Chondrocyte (in vitro differentiated cells): ENCODE data around the gene COPG2. TPM values are rescaled to one million over a fixed set of nuclear protein-coding genes. Genes with fewer than 3 reads are reported as not detected.
"Not testable (repeated sequence)": the region's sequence is repeated elsewhere in the genome, so short reads cannot be mapped to it uniquely, and the experiment has no call there.

ENCODE experiments used
- DNase-seq: peaks from one replicate; pipeline ENCODE4 v3.0.0; 2021; ENCODE audit warnings: mixed read lengths, low spot score
- H3K27ac Mint-ChIP-seq: one replicate; pipeline ENCODE4 v1.8.0; 2021; ENCODE audit warnings: mild to moderate bottlenecking, moderate library complexity, mixed read lengths; ENCODE audit not compliant: unreplicated experiment
- H3K27me3 Mint-ChIP-seq: 2 replicates; pipeline ENCODE4 v1.8.0; 2021; ENCODE audit warnings: low read depth, mixed read lengths
- H3K36me3 Mint-ChIP-seq: 2 replicates; pipeline ENCODE4 v1.8.0; 2021; ENCODE audit warnings: low read depth, mixed read lengths
- H3K4me1 Mint-ChIP-seq: 2 replicates; pipeline ENCODE4 v1.8.0; 2021; ENCODE audit warnings: low read depth, mild to moderate bottlenecking, mixed read lengths
- H3K4me3 Mint-ChIP-seq: one replicate; pipeline ENCODE4 v1.8.0; 2021; ENCODE audit warnings: mild to moderate bottlenecking, moderate library complexity, mixed read lengths; ENCODE audit not compliant: unreplicated experiment
- H3K9me3 Mint-ChIP-seq: 2 replicates; pipeline ENCODE4 v1.8.0; 2021; ENCODE audit warnings: low read depth, mixed read lengths
- total RNA-seq: library from RNA; stranded (reverse); gene quantifications from 3 replicates; pipeline ENCODE4 v1.2.1, GENCODE V29; 2021
- TF ChIP-seq, protein P1 (sequence below): fragments of 200-600 bp; sonication (generic); IDR thresholded peaks from 2 replicates; pipeline ENCODE4 v1.5.0; 2021; ENCODE audit warnings: antibody characterized with exemption, mild to moderate bottlenecking, moderate library complexity

Gene COPG2
- total RNA-seq, 1 donor from 2014 or later: 24.1 TPM

- Mint-ChIP-seq H3K9me3 (peaks cover 7% of the 10 kb centered on the region), H3K27ac (no peak overlapping the region), H3K4me1 (peaks cover 7% of the 10 kb centered on the region), H3K36me3 (peaks cover 4% of the 10 kb centered on the region), H3K27me3 (no peaks in the 10 kb centered on the region), H3K4me3 (no peak overlapping the region)
- no peak for DNase-seq
- TF ChIP-seq, protein P1, sequence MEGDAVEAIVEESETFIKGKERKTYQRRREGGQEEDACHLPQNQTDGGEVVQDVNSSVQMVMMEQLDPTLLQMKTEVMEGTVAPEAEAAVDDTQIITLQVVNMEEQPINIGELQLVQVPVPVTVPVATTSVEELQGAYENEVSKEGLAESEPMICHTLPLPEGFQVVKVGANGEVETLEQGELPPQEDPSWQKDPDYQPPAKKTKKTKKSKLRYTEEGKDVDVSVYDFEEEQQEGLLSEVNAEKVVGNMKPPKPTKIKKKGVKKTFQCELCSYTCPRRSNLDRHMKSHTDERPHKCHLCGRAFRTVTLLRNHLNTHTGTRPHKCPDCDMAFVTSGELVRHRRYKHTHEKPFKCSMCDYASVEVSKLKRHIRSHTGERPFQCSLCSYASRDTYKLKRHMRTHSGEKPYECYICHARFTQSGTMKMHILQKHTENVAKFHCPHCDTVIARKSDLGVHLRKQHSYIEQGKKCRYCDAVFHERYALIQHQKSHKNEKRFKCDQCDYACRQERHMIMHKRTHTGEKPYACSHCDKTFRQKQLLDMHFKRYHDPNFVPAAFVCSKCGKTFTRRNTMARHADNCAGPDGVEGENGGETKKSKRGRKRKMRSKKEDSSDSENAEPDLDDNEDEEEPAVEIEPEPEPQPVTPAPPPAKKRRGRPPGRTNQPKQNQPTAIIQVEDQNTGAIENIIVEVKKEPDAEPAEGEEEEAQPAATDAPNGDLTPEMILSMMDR: no peak
Measured at GRCh38 chr7:130598056-130598455, 70.5 kb downstream of the COPG2 start.

DNA sequence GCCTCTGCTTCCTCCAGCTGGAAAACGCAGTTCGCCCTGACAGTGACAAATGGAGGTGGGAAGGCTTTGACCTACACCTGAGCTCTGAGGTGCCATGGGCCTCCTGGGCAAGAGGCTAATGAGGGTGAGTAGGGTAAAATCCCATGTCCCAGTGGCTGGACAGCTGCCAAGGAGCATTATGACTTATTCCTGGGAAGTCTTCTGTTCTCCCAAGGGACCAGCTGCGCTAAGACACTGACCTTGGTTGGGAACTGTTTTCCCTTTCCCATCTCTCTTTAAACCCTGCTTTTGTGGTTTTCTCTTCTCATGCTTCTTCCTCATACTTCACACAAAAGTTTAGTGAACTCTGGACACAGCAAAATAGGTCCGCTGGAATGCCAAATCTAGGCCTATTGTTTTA, 72.6 kb downstream of the COPG2 start:
- no peak for DNase-seq
- Mint-ChIP-seq H3K9me3 (peaks cover 7% of the 10 kb centered on the region), H3K27ac (no peak overlapping the region), H3K4me1 (peaks cover 7% of the 10 kb centered on the region), H3K27me3 (no peaks in the 10 kb centered on the region), H3K4me3 (no peak overlapping the region), H3K36me3 (no peaks in the 10 kb centered on the region)
- TF ChIP-seq, protein P1: no peak

- Mint-ChIP-seq H3K27ac (no peak overlapping the region), H3K4me3 (no peak overlapping the region), H3K36me3 (no peaks in the 10 kb centered on the region), H3K9me3 (peaks cover 9% of the 10 kb centered on the region), H3K4me1 (peaks cover 7% of the 10 kb centered on the region), H3K27me3 (no peaks in the 10 kb centered on the region)
- TF ChIP-seq, protein P1: no peak
- DNase-seq: no peak
Measured at GRCh38 chr7:130593033-130593432, 75.5 kb downstream of the COPG2 start.

DNA sequence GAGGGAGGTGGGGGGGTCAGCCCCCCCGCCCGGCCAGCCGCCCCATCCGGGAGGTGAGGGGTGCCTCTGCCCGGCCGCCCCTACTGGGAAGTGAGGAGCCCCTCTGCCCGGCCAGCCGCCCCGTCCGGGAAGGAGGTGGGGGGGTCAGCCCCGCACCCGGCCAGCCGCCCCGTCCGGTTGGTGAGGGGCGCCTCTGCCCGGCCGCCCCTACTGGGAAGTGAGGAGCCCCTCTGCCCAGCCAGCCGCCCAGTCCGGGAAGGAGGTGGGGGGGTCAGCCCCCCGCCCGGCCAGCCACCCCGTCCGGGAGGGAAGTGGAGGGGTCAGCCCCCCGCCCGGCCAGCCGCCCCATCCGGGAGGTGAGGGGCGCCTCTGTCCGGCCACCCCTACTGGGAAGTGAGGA, 77.1 kb downstream of the COPG2 start:
- not testable (repeated sequence) for H3K9me3 Mint-ChIP-seq, H3K27ac Mint-ChIP-seq, H3K27me3 Mint-ChIP-seq, H3K4me1 Mint-ChIP-seq, DNase-seq, H3K36me3 Mint-ChIP-seq, H3K4me3 Mint-ChIP-seq

DNA sequence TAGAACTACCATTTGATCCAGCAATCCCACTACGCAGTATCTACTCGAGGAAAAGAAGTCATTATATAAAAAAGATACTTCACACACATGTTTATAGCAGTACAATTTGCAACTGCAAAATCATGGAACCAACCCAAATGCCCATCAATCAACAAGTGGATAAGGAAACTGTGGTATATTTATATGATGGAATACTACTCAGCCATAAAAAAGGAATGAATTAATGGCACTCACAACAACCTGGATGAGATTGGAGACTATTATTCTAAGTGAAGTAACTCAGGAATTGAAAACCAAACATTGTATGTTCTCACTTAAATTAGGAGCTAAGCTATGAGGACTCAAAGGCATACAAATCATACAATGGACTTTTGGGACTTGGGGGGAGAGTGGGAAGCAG, 82.6 kb downstream of the COPG2 start:
- not testable (repeated sequence) for H3K27me3 Mint-ChIP-seq, H3K27ac Mint-ChIP-seq, H3K4me3 Mint-ChIP-seq, H3K4me1 Mint-ChIP-seq, DNase-seq, H3K36me3 Mint-ChIP-seq
- peaks cover 14% of the 10 kb centered on the region for H3K9me3 Mint-ChIP-seq

GRCh38 chr7:130575110-130575509, 93.4 kb downstream of the COPG2 start:
- H3K27ac Mint-ChIP-seq, H3K4me3 Mint-ChIP-seq, H3K36me3 Mint-ChIP-seq, DNase-seq, H3K4me1 Mint-ChIP-seq, H3K27me3 Mint-ChIP-seq: not testable (repeated sequence)
- peaks cover 14% of the 10 kb centered on the region for H3K9me3 Mint-ChIP-seq

DNA sequence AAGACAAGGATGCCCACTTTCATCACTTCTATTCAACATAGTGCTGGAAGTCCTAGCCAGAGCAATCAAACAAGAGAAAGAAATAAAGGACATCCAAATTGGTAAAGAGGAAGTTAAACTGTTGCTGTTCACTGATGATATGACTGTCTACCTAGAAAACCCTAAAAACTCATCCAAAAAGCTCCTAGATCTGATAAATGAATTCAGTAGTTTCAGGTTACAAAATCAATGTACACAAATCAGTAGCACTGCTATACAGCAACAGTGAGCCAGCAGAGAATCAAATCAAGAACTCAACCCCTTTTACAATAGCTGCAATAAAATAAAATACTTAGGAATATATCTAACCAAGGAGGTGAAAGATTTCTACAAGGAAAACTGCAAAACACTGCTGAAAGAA, 98.4 kb downstream of the COPG2 start:
- H3K27ac Mint-ChIP-seq, DNase-seq, H3K27me3 Mint-ChIP-seq, H3K36me3 Mint-ChIP-seq, H3K4me3 Mint-ChIP-seq, H3K4me1 Mint-ChIP-seq: not testable (repeated sequence)
- peaks cover 26% of the 10 kb centered on the region for H3K9me3 Mint-ChIP-seq
